PC-3 (cell line): ENCODE results near the gene PLA2G4B. TPM values are rescaled to one million over a fixed set of nuclear protein-coding genes. Genes with fewer than 3 reads are reported as not detected.

Experiments used
- ATAC-seq: fragments of 200-7000 bp; cut with Tn5 transposase; 2 replicates; pipeline ENCODE4 v1.9.1; 2020; ENCODE audit warnings: mild to moderate bottlenecking, moderate library complexity
- BruUV-seq: library from RNA; stranded (reverse); fragments of 400-500 nt; replicated peaks from 2 replicates; lab custom pipeline; 2021; lab: Mats Ljungman, UMichigan
- CTCF ChIA-PET: fragments of 300-600 bp; sonication (Branson Sonifier 250); formaldehyde crosslinking; loops from one replicate; lab custom pipeline; 2022; ENCODE audit warnings: antibody characterized with exemption; lab: Charles Lee
- POLR2A ChIA-PET: fragments of 300-600 bp; sonication (Branson Sonifier 250); formaldehyde crosslinking; loops from one replicate; lab custom pipeline; 2022; ENCODE audit warnings: antibody characterized with exemption; ENCODE audit not compliant: unreplicated experiment; lab: Charles Lee
- DNase-seq: peaks from one replicate; pipeline ENCODE4 v3.0.0-alpha.2; 2015
- H2AFZ ChIP-seq: fragments of 300-600 bp; sonication (generic); 2 replicates; pipeline ENCODE4 v1.6.0; 2016; ENCODE audit warnings: antibody characterized with exemption, low read length
- H3F3A ChIP-seq: fragments of 300-600 bp; sonication (generic); one replicate; pipeline ENCODE4 v1.6.0; 2017; ENCODE audit warnings: antibody characterized with exemption, low read length, control low read depth, mild to moderate bottlenecking; ENCODE audit not compliant: unreplicated experiment
- H3K27ac ChIP-seq: fragments of 300-600 bp; sonication (generic); 2 replicates; pipeline ENCODE4 v1.5.1; 2016; ENCODE audit warnings: mild to moderate bottlenecking, low read length
- H3K27me3 ChIP-seq: fragments of 300-600 bp; sonication (generic); 2 replicates; pipeline ENCODE4 v1.6.1; 2016; ENCODE audit warnings: low read length, mixed read lengths
- H3K36me3 ChIP-seq: fragments of 300-600 bp; sonication (generic); 2 replicates; pipeline ENCODE4 v1.6.1; 2016; ENCODE audit warnings: low read depth, mixed run types, low read length, mixed read lengths
- H3K4me1 ChIP-seq: fragments of 300-600 bp; sonication (generic); 2 replicates; pipeline ENCODE4 v1.5.1; 2016; ENCODE audit warnings: low read length; ENCODE audit not compliant: insufficient read depth
- H3K4me2 ChIP-seq: fragments of 300-600 bp; sonication (generic); 2 replicates; pipeline ENCODE4 v1.6.0; 2016; ENCODE audit warnings: low read length
- H3K4me3 ChIP-seq: fragments of 300-600 bp; sonication (generic); 2 replicates; pipeline ENCODE4 v1.5.1; 2016; ENCODE audit warnings: mild to moderate bottlenecking, low read length, mixed read lengths
- H3K79me2 ChIP-seq: fragments of 300-600 bp; sonication (generic); 2 replicates; pipeline ENCODE4 v1.6.1; 2017; ENCODE audit warnings: low read length, mixed read lengths
- H3K9ac ChIP-seq: fragments of 300-600 bp; sonication (generic); 2 replicates; pipeline ENCODE4 v1.6.0; 2016; ENCODE audit warnings: mild to moderate bottlenecking, low read length
- H3K9me2 ChIP-seq: fragments of 300-600 bp; sonication (generic); replicated peaks from 2 replicates; pipeline ENCODE4 v1.6.1; 2016; ENCODE audit warnings: mixed run types, low read length, mixed read lengths
- H3K9me3 ChIP-seq: fragments of 300-600 bp; sonication (generic); 2 replicates; pipeline ENCODE4 v1.6.1; 2016; ENCODE audit warnings: low read length, mixed read lengths
- H4K20me1 ChIP-seq: fragments of 300-600 bp; sonication (generic); 2 replicates; pipeline ENCODE4 v1.6.1; 2016; ENCODE audit warnings: low read length, mixed read lengths
- CTCF ChIP-seq: fragments of 300-600 bp; sonication (generic); conservative IDR thresholded peaks from 2 replicates; pipeline ENCODE4 v1.5.1; 2017; ENCODE audit warnings: antibody characterized with exemption, low read depth, mild to moderate bottlenecking, low read length
- EZH2 ChIP-seq: fragments of 300-600 bp; sonication (generic); IDR thresholded peaks from one replicate; pipeline ENCODE4 v1.6.1; 2017; ENCODE audit warnings: antibody characterized with exemption, mild to moderate bottlenecking, low read length; ENCODE audit not compliant: unreplicated experiment
- EZH2phosphoT487 ChIP-seq: fragments of 300-600 bp; sonication (generic); IDR thresholded peaks from 2 replicates; pipeline ENCODE4 v1.6.1; 2018; ENCODE audit warnings: mild to moderate bottlenecking, antibody characterized with exemption, low read length, borderline replicate concordance
- intact Hi-C: fragments of 100-400 bp; cut with micrococcal nuclease; formaldehyde crosslinking; loops from 2 replicates; pipeline ENCODE4 v1.9.0; 2023
- total RNA-seq: library from RNA; depleted of rRNA; stranded (reverse); fragments of >200 nt; gene quantifications from 2 replicates; pipeline ENCODE4 v1.2.3, GENCODE V29; 2014

PLA2G4B gene
- total RNA-seq, 1 experiment from 2014 or later: 12.2 TPM

DNA sequence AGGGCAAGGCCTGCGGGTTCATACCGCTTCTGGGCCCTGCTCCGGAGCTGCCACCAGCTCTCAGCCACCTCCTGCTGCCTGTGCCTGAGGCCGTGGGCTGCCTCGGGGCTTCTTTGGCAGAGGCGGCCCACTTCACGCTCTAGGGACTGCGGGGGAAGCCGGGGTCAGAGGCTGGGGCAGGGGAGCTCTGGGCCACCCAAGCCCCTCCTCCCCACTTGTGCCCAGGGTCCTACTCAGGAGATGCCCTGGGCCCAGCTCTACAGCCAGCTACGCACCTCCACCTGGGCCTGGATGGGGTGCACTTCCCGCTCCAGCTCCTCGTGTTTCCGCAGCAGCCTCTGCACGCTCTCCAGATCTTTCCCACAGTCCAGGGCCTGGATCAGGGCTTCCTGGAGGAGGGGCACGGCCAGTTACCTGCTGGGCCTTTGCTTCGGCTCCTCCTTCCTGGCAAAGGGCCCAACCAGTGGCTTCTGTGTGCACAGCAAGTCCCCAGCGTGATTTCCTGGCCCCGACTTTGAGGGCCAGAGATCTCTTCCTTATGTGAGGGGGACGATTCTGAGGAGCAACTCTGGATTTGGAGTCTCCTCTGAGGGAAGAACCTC, 24.0 kb downstream of the PLA2G4B start:
- Histone ChIP-seq H3K4me3 (no peak overlapping the region), H3K36me3 (no peaks in the 10 kb centered on the region), H3K4me1 (peaks cover 10% of the 10 kb centered on the region; the same call in 1 of the 2 replicates), H3K9me2 (no peaks in the 10 kb centered on the region), H3K27ac (no peak overlapping the region), H3K9ac (no peak overlapping the region), H3K79me2 (no peaks in the 10 kb centered on the region), H3K4me2 (no peak overlapping the region), H2AFZ (no peak overlapping the region), H3K9me3 (no peaks in the 10 kb centered on the region), H3K27me3 (no peaks in the 10 kb centered on the region), H4K20me1 (no peaks in the 10 kb centered on the region), H3F3A (no peaks in the 10 kb centered on the region)
- intact Hi-C loops: no loop called here
- ATAC-seq (no peak), DNase-seq (peak; percentile 9)
- ChIA-PET CTCF (no interaction called here), POLR2A (no interaction called here)
- TF ChIP-seq CTCF (no peak), EZH2 (no peak)
- BruUV-seq: no TSS peak

GRCh38 chr15:41865490-41866055, 26.9 kb downstream of the PLA2G4B start:
- H3K4me2 ChIP-seq: no peak overlapping the region
- H3F3A ChIP-seq: no peaks in the 10 kb centered on the region
- H3K4me3 ChIP-seq: no peak overlapping the region
- peaks cover 24% of the 10 kb centered on the region for H3K4me1 ChIP-seq
- no peak for TF ChIP-seq EZH2
- no peak for TF ChIP-seq EZH2phosphoT487
- TF ChIP-seq CTCF: no peak
- no peaks in the 10 kb centered on the region for H3K36me3 ChIP-seq
- H3K9me2 ChIP-seq: no peaks in the 10 kb centered on the region
- H4K20me1 ChIP-seq: no peaks in the 10 kb centered on the region
- no peak overlapping the region for H3K27ac ChIP-seq
- H3K9ac ChIP-seq: no peak overlapping the region
- ATAC-seq (no peak), DNase-seq (no peak)
- ChIA-PET CTCF (no interaction called here), POLR2A (no interaction called here)
- H3K27me3 ChIP-seq: no peaks in the 10 kb centered on the region
- H3K9me3 ChIP-seq: no peaks in the 10 kb centered on the region
- H3K79me2 ChIP-seq: no peaks in the 10 kb centered on the region
- BruUV-seq: no TSS peak
- H2AFZ ChIP-seq: no peak overlapping the region
- intact Hi-C loops: no loop called here

- POLR2A ChIA-PET: no interaction called here
- no peaks in the 10 kb centered on the region for H3K27me3 ChIP-seq
- no peaks in the 10 kb centered on the region for H3K79me2 ChIP-seq
- H3K36me3 ChIP-seq: no peaks in the 10 kb centered on the region
- H4K20me1 ChIP-seq: no peaks in the 10 kb centered on the region
- H3K4me2 ChIP-seq: no peak overlapping the region
- H3K4me3 ChIP-seq: no peak overlapping the region
- TF ChIP-seq CTCF (no peak), EZH2phosphoT487 (no peak), EZH2 (no peak)
- H3K4me1 ChIP-seq: peaks cover 30% of the 10 kb centered on the region
- CTCF ChIA-PET: no interaction called here
- no peaks in the 10 kb centered on the region for H3F3A ChIP-seq
- BruUV-seq: no TSS peak
- H3K9me2 ChIP-seq: no peaks in the 10 kb centered on the region
- intact Hi-C loops: no loop called here
- DNase-seq (no peak), ATAC-seq (no peak)
- H3K9me3 ChIP-seq: no peaks in the 10 kb centered on the region
- H2AFZ ChIP-seq: no peak overlapping the region
- no peak overlapping the region for H3K9ac ChIP-seq
- H3K27ac ChIP-seq: no peak overlapping the region
Observed at GRCh38 chr15:41866263-41866703, 27.6 kb downstream of the PLA2G4B start.
